ENCODE data around the gene LIPC. TPM values are rescaled to one million over a fixed set of nuclear protein-coding genes. Genes with fewer than 3 reads are reported as not detected.

LIPC gene
- total RNA-seq, 4 donors from 2014 or later = 0.48 to 8.2 (median 2.6) TPM; not detected in 1

GRCh38 chr15:58535894-58536293 lies 104.1 kb downstream of the LIPC start:
- H3K27ac ChIP-seq = no peak overlapping the region
- DNase-seq = no peak
- in situ Hi-C loops (cut with MboI; ENCODE audit: low pct_ligation_motif_present in 1 of 4, low pct_unique_long_range_greater_than_20kb in 1 of 4, low sequenced_read_pairs in 3 of 4) = no loop called here
- intact Hi-C loops (cut with DNase I; ENCODE audit: low total_unique reads) = no loop called here
- no peak overlapping the region for H3K4me3 ChIP-seq
- H3K9me3 ChIP-seq = no peaks in the 10 kb centered on the region
- TF ChIP-seq POLR2AphosphoS5 (IDR thresholded peaks at IDR 0.05) (no peak), CTCF (IDR thresholded peaks at IDR 0.05) (no peak), EP300 (IDR thresholded peaks at IDR 0.05; ENCODE audit: low read depth) (no peak), POLR2A (IDR thresholded peaks at IDR 0.05) (no peak)
- no peaks in the 10 kb centered on the region for H3K36me3 ChIP-seq
- 69 to 96% methylated on average over 4 to 6 of the region's 6 CpGs for WGBS, 2 donors (ENCODE audit: low coverage in 1 of 2)
- H3K4me1 ChIP-seq = peaks cover 0 to 14% (median 6%) of the 10 kb centered on the region in 4 donors
- no peaks in the 10 kb centered on the region for H3K27me3 ChIP-seq

GRCh38 chr15:58536414-58536813 lies 104.6 kb downstream of the LIPC start:
- WGBS, 2 donors (ENCODE audit: low coverage in 1 of 2) = 90 to 91% methylated on average over 3 to 4 of the region's 4 CpGs
- TF ChIP-seq EP300 (IDR thresholded peaks at IDR 0.05; ENCODE audit: low read depth) (no peak), CTCF (IDR thresholded peaks at IDR 0.05) (no peak), POLR2A (IDR thresholded peaks at IDR 0.05) (no peak), POLR2AphosphoS5 (IDR thresholded peaks at IDR 0.05) (no peak)
- Histone ChIP-seq H3K4me1 (peaks cover 0 to 14% (median 6%) of the 10 kb centered on the region in 4 donors), H3K36me3 (no peaks in the 10 kb centered on the region), H3K4me3 (no peak overlapping the region), H3K27me3 (no peaks in the 10 kb centered on the region), H3K27ac (no peak overlapping the region), H3K9me3 (no peaks in the 10 kb centered on the region)
- intact Hi-C loops (cut with DNase I; ENCODE audit: low total_unique reads) (no loop called here), in situ Hi-C loops (cut with MboI; ENCODE audit: low pct_ligation_motif_present in 1 of 4, low pct_unique_long_range_greater_than_20kb in 1 of 4, low sequenced_read_pairs in 3 of 4) (no loop called here)
- DNase-seq = no peak

GRCh38 chr15:58537033-58537432 lies 105.2 kb downstream of the LIPC start:
- DNase-seq = no peak
- in situ Hi-C loops (cut with MboI; ENCODE audit: low pct_ligation_motif_present in 1 of 4, low pct_unique_long_range_greater_than_20kb in 1 of 4, low sequenced_read_pairs in 3 of 4) = no loop called here
- 94% methylated on average over 9 of the region's 9 CpGs; no CpG with 5 or more reads in 1 of the 2 donors for WGBS, 2 donors (ENCODE audit: low coverage in 1 of 2)
- no peaks in the 10 kb centered on the region for H3K36me3 ChIP-seq
- intact Hi-C loops (cut with DNase I; ENCODE audit: low total_unique reads) = no loop called here
- H3K4me1 ChIP-seq = peaks cover 0 to 14% (median 6%) of the 10 kb centered on the region in 4 donors
- H3K4me3 ChIP-seq = no peak overlapping the region
- H3K27me3 ChIP-seq = no peaks in the 10 kb centered on the region
- TF ChIP-seq CTCF (IDR thresholded peaks at IDR 0.05) (no peak), POLR2AphosphoS5 (IDR thresholded peaks at IDR 0.05) (no peak), POLR2A (IDR thresholded peaks at IDR 0.05) (no peak), EP300 (IDR thresholded peaks at IDR 0.05; ENCODE audit: low read depth) (no peak)
- H3K9me3 ChIP-seq = no peaks in the 10 kb centered on the region
- H3K27ac ChIP-seq = no peak overlapping the region

GRCh38 chr15:58538225-58538727 lies 106.5 kb downstream of the LIPC start:
- peaks cover 0 to 14% (median 6%) of the 10 kb centered on the region in 4 donors for H3K4me1 ChIP-seq
- H3K27me3 ChIP-seq = no peaks in the 10 kb centered on the region
- 76 to 86% methylated on average over 15 to 16 of the region's 16 CpGs for WGBS, 2 donors (ENCODE audit: low coverage in 1 of 2)
- H3K9me3 ChIP-seq = no peaks in the 10 kb centered on the region
- H3K27ac ChIP-seq = no peak overlapping the region
- H3K36me3 ChIP-seq = no peaks in the 10 kb centered on the region
- intact Hi-C loops (cut with DNase I; ENCODE audit: low total_unique reads) (no loop called here), in situ Hi-C loops (cut with MboI; ENCODE audit: low pct_ligation_motif_present in 1 of 4, low pct_unique_long_range_greater_than_20kb in 1 of 4, low sequenced_read_pairs in 3 of 4) (no loop called here)
- H3K4me3 ChIP-seq = no peak overlapping the region
- DNase-seq = no peak
- no peak for TF ChIP-seq CTCF (IDR thresholded peaks at IDR 0.05)
- TF ChIP-seq POLR2A (IDR thresholded peaks at IDR 0.05) = no peak
- TF ChIP-seq POLR2AphosphoS5 (IDR thresholded peaks at IDR 0.05) = no peak
- TF ChIP-seq EP300 (IDR thresholded peaks at IDR 0.05; ENCODE audit: low read depth) = no peak
